Measurements from ENCODE around the gene CD99L2.

DNA sequence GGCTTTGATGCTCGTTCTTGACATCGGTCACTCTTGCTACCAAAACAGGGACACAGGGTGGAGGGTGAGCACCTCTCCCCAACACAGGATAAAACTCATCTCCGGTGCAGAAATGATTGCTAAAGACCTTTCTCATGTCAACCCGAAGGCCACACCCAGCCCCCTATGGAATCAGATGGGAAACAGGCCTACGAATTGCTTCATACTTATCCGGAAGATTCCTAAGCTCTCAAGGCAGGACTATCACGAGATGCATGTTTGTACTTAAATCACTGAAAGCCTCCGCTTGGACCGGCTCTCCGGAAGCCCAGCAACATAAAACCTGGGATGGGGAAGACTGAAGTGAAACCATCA lies 130.4 kb downstream of the CD99L2 start:
- TF ChIP-seq, protein P1, sequence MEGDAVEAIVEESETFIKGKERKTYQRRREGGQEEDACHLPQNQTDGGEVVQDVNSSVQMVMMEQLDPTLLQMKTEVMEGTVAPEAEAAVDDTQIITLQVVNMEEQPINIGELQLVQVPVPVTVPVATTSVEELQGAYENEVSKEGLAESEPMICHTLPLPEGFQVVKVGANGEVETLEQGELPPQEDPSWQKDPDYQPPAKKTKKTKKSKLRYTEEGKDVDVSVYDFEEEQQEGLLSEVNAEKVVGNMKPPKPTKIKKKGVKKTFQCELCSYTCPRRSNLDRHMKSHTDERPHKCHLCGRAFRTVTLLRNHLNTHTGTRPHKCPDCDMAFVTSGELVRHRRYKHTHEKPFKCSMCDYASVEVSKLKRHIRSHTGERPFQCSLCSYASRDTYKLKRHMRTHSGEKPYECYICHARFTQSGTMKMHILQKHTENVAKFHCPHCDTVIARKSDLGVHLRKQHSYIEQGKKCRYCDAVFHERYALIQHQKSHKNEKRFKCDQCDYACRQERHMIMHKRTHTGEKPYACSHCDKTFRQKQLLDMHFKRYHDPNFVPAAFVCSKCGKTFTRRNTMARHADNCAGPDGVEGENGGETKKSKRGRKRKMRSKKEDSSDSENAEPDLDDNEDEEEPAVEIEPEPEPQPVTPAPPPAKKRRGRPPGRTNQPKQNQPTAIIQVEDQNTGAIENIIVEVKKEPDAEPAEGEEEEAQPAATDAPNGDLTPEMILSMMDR (IDR thresholded peaks at IDR 0.05 in 4 of 5, conservative IDR thresholded peaks at IDR 0.05 in 1 of 5): no peak
- TF ChIP-seq POLR2A (IDR thresholded peaks at IDR 0.05): no peak
